Naive B cell (primary cell): ENCODE data around the gene CHRNG. TPM values are rescaled to one million over a fixed set of nuclear protein-coding genes. Genes with fewer than 3 reads are reported as not detected.

Experiments used
- ATAC-seq, 2 donors: fragments of 150-1000 bp; cut with Tn5 transposase; 2 replicates each; pipeline ENCODE4 v1.10.0; 2021; ENCODE audit warnings: low read depth in 2 of 2, mild to moderate bottlenecking in 2 of 2, moderate library complexity in 2 of 2
- DNase-seq: peaks from one replicate; pipeline ENCODE4 v3.0.0; 2022
- H3K27ac Mint-ChIP-seq, 6 donors: one replicate each; pipeline ENCODE4 v1.8.0; 2020 to 2022; ENCODE audit warnings: mild to moderate bottlenecking in 6 of 6, mixed read lengths in 6 of 6, moderate library complexity in 5 of 6, inconsistent platforms in 2 of 6
- H3K27me3 Mint-ChIP-seq, 3 donors: one replicate each; pipeline ENCODE4 v1.8.0; 2021 to 2022; ENCODE audit warnings: mixed read lengths in 3 of 3, mild to moderate bottlenecking in 1 of 3
- H3K36me3 Mint-ChIP-seq, 2 donors: one replicate each; pipeline ENCODE4 v1.8.0; 2020 to 2022; ENCODE audit warnings: mixed read lengths in 2 of 2, inconsistent platforms in 1 of 2, mild to moderate bottlenecking in 1 of 2
- H3K4me1 Mint-ChIP-seq, 3 donors: one replicate each; pipeline ENCODE4 v1.8.0; 2020 to 2022; ENCODE audit warnings: mixed read lengths in 3 of 3, inconsistent platforms in 1 of 3, mild to moderate bottlenecking in 1 of 3, moderate library complexity in 1 of 3
- H3K4me3 Mint-ChIP-seq, 8 donors: one replicate each; pipeline ENCODE4 v1.8.0; 2020 to 2022; ENCODE audit warnings: mild to moderate bottlenecking in 8 of 8, mixed read lengths in 8 of 8, moderate library complexity in 8 of 8, inconsistent platforms in 2 of 8
- H3K9me3 Mint-ChIP-seq, 7 donors: one replicate each; pipeline ENCODE4 v1.8.0; 2020 to 2022; ENCODE audit warnings: mixed read lengths in 7 of 7, mild to moderate bottlenecking in 5 of 7, inconsistent platforms in 2 of 7, moderate library complexity in 1 of 7
- polyA plus RNA-seq, 6 donors: library from polyadenylated mRNA; unstranded; fragments of 300-500 nt; fragmentation: Illumina TruSeq; gene quantifications; one replicate each; pipeline ENCODE4 v1.2.3, GENCODE V29; 2021; ENCODE audit warnings: low read depth in 6 of 6

Gene CHRNG
- polyA plus RNA-seq, 6 donors from 2014 or later, result not detected

DNA sequence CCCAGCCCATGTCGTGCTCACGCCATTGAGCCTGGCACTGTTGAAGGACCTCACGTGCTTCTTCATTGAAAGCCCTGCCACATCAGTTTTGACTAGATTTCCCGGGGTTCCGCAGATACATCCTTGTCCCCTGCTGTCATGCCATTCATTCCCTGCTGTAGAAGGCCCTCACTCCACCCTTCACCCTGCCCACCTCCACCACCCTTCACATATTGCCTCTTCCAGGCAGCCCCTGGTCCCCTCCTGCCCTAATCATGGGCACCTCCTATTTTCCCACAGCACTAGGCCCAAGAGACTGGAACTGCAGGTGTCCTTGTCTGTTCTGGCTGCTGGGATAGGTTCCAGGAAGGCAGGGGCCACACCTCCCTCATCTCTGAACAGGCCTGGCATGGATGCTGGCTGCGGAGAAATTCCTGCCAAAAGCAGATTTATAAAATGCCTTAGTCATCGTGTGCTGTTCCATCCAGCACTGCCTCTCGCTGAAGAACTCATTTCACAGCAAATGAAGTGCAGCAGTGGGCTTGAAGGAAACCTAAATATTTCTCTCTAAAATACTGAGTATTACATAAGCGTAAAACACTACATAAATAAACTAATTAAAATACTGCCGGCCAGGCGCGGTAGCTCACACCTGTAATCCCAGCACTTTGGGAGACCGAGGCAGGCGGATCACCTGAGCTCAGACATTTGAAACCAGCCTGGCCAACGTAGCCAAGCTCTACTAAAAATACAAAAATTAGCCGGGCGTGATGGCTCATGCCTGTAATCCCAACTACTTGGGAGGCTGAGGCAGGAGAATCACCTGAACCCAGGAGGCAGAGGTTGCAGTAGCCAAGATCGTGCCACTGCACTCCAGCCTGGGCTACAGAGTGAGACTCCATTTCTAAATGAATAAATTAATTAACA is 49.4 kb downstream of the CHRNG start:
- DNase-seq (no peak), ATAC-seq (no peak)
- Mint-ChIP-seq H3K9me3 (no peaks in the 10 kb centered on the region), H3K36me3 (peaks cover 0 to 7% of the 10 kb centered on the region in 2 donors), H3K4me1 (no peaks in the 10 kb centered on the region), H3K27me3 (no peaks in the 10 kb centered on the region), H3K4me3 (no peak overlapping the region), H3K27ac (no peak overlapping the region)

DNA sequence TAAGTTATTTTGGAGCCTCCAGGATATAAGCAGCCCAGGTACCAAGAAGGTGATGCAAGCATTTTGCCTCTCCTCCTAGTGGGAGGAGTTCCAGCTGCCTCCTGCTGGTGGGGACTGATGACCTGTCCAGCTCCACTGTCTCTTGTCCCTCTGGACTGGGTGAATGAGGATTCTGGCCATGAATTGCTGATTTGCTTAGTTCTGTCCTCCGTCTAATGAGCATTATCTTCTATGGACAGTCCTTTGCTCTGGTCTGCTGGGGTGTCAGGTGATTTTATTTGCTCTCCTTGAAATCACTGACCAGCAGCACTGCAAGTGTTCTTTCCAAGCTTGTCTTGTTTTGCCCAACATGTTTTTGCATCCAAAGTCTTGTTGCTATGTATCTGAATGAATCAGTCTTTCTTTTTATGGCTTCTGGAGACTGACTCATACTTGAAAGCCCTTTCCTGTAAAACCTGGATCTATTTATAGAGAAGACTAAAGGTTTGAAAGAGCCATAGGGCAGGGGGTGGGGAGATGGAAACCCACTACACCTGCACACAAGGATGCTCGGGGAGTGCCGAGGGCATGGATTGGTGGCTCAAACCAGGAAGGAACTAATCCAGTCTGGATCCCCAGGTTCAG is 53.4 kb downstream of the CHRNG start:
- H3K9me3 Mint-ChIP-seq, result peaks cover 0 to 6% (median 0%) of the 10 kb centered on the region in 7 donors

DNA sequence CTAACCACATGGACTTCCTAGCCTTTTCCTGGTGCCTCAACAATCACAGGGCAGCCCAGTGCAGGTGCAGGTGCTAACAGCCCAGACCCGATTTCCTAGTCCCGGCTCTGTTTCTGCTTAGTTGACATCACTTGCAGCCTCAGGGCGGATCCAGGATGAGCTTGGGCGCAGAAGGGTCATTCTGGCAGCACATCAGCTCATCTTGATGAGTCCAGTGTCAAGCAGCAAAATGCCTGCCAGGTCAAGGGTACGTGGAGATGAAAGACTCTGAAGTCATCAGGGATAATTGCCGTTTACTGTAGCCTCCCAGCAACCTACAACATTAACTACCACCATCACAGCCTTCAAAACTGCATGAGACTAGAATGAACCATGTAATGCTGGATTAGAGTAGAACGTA is 54.5 kb downstream of the CHRNG start:
- no peak overlapping the region for H3K27ac Mint-ChIP-seq
- H3K4me1 Mint-ChIP-seq, result no peaks in the 10 kb centered on the region
- peaks cover 0 to 5% of the 10 kb centered on the region in 2 donors for H3K36me3 Mint-ChIP-seq
- DNase-seq (no peak), ATAC-seq (no peak)
- no peak overlapping the region for H3K4me3 Mint-ChIP-seq
- no peaks in the 10 kb centered on the region for H3K27me3 Mint-ChIP-seq
- peaks cover 0 to 6% (median 0%) of the 10 kb centered on the region in 7 donors for H3K9me3 Mint-ChIP-seq

More for the DNA sequence above, 53.4 kb downstream of the CHRNG start:
- Mint-ChIP-seq H3K27ac (no peak overlapping the region), H3K4me1 (no peaks in the 10 kb centered on the region), H3K36me3 (peaks cover 0 to 5% of the 10 kb centered on the region in 2 donors), H3K4me3 (no peak overlapping the region), H3K27me3 (no peaks in the 10 kb centered on the region)
- ATAC-seq (no peak), DNase-seq (no peak)

Other genes starting within 250 kb of the CHRNG start
- gene ALPP, start 160.9 kb upstream of the CHRNG start, polyA plus RNA-seq, result under 1 TPM in 3 of 6 donors, not detected in 3; 0.26 to 0.69 (median 0.40) TPM
- gene ALPG, start 132.8 kb upstream of the CHRNG start, polyA plus RNA-seq, result not detected
- gene ALPI, start 83.5 kb upstream of the CHRNG start, polyA plus RNA-seq, result not detected
- not detected for gene ECEL1, start 51.9 kb upstream of the CHRNG start, polyA plus RNA-seq
- gene PRSS56, start 19.3 kb upstream of the CHRNG start, polyA plus RNA-seq, result not detected
- not detected for gene CHRND, start 13.5 kb upstream of the CHRNG start, polyA plus RNA-seq
- 1 to 10 TPM; 2.6 to 9.2 (median 7.9) TPM for gene TIGD1, start 10.9 kb downstream of the CHRNG start, polyA plus RNA-seq
- gene EIF4E2, start 11.0 kb downstream of the CHRNG start, polyA plus RNA-seq, result 10 to 100 TPM; 51.0 to 69.0 (median 63.1) TPM
- gene EFHD1, start 93.9 kb downstream of the CHRNG start, polyA plus RNA-seq, result not detected
- 10 to 100 TPM in 5 of 6 donors, 1 to 10 TPM in 1; 9.6 to 33.6 (median 18.3) TPM for gene GIGYF2, start 157.6 kb downstream of the CHRNG start, polyA plus RNA-seq
- gene KCNJ13, start 236.9 kb downstream of the CHRNG start, polyA plus RNA-seq, result under 1 TPM in 3 of 6 donors, not detected in 3; 0.18 to 0.71 (median 0.27) TPM